Measurements from ENCODE around the gene TTC23. TPM values are rescaled to one million over a fixed set of nuclear protein-coding genes. Genes with fewer than 3 reads are reported as not detected.

Gene TTC23
- 2.6 and 2.8 TPM in 2 replicates for total RNA-seq (2014; rRNA removed; shearing (Covaris generic))
- 7.6 and 7.8 TPM in 2 replicates for total RNA-seq (2022)
- Bru-seq, nascent RNA: percentile 48 among the genes with signal in this experiment
- BruChase-seq, experiment 1, labeled RNA remaining after a 6-hour chase: percentile 39 among the genes with signal in this experiment
- percentile 39 among the genes with signal in this experiment for BruChase-seq, experiment 2, labeled RNA remaining after a 2-hour chase
- long read RNA-seq, partial matches to known transcripts: 1 of 3 reads
- long read RNA-seq, other reads (novel, unspliced or antisense): 1 of 3 reads

GRCh38 chr15:99249270-99249841, at the start of gene TTC23:
TTC23 (minus strand) TSS chr15:99249581; CDS start chr15:99228712, 20,869 bp downstream.
- CTCF ChIA-PET (ENCODE audit: unreplicated experiment): no interaction called here

GRCh38 chr15:99296386-99296785, 47.0 kb upstream of the TTC23 start:
- H3K4me1 ChIP-seq (ENCODE audit: insufficient read depth, low read length, poor library complexity, severe bottlenecking): no peaks in the 10 kb centered on the region
- no peak overlapping the region for H3K4me2 ChIP-seq (ENCODE audit: low read length)
- H3K9me3 ChIP-seq (ENCODE audit: low read length): no peaks in the 10 kb centered on the region
- H3K27ac ChIP-seq (ENCODE audit: low read depth, low read length, poor library complexity, severe bottlenecking): no peak overlapping the region
- H4K20me1 ChIP-seq (ENCODE audit: insufficient read depth, low read length): no peaks in the 10 kb centered on the region
- no peaks in the 10 kb centered on the region for H3K79me2 ChIP-seq (ENCODE audit: insufficient read depth, low read depth, low read length)
- TF ChIP-seq CTCF (conservative IDR thresholded peaks at IDR 0.05; ENCODE audit: low read length) (no peak), EZH2phosphoT487 (IDR thresholded peaks at IDR 0.05; ENCODE audit: borderline replicate concordance, low read depth, low read length) (no peak)
- ChIA-PET POLR2A (interaction anchor here (0.7 to 0.9 kb wide), 2 partner anchors 9 to 15 kb away, joined by 3 read pairs; no protein-coding TSS in a partner anchor), CTCF (ENCODE audit: unreplicated experiment) (no interaction called here)
- no peak overlapping the region for H2AFZ ChIP-seq (ENCODE audit: low read length)
- BruUV-seq (replicated peaks): no TSS peak
- H3K9me2 ChIP-seq (ENCODE audit: insufficient read depth, low read length): no peaks in the 10 kb centered on the region
- peaks cover 12% of the 10 kb centered on the region; the same call in 1 of the 2 replicates for H3K36me3 ChIP-seq (ENCODE audit: insufficient read depth, low read length)
- intact Hi-C loops (cut with micrococcal nuclease; ENCODE audit: unreplicated experiment): no loop called here
- no peak for DNase-seq (ENCODE audit: low spot score)
- H3K4me3 ChIP-seq (ENCODE audit: low read depth, low read length, poor library complexity, severe bottlenecking): no peak overlapping the region

More at GRCh38 chr15:99249270-99249841, at the start of gene TTC23:
- TF ChIP-seq CTCF (conservative IDR thresholded peaks at IDR 0.05; ENCODE audit: low read length) (no peak), EZH2phosphoT487 (IDR thresholded peaks at IDR 0.05; ENCODE audit: borderline replicate concordance, low read depth, low read length) (no peak)
- H2AFZ ChIP-seq (ENCODE audit: low read length): peak within 1 kb of the TSS; percentile 88
- H3K4me3 ChIP-seq (ENCODE audit: low read depth, low read length, poor library complexity, severe bottlenecking): peak within 1 kb of the TSS; percentile 97
- peak within 1 kb of the TSS; percentile 88 for H3K27ac ChIP-seq (ENCODE audit: low read depth, low read length, poor library complexity, severe bottlenecking)
- peak; percentile 20 for DNase-seq (ENCODE audit: low spot score)
- peaks cover 25% of the 10 kb centered on the region; the same call in 1 of the 2 replicates for H3K79me2 ChIP-seq (ENCODE audit: insufficient read depth, low read depth, low read length)
- H3K4me1 ChIP-seq (ENCODE audit: insufficient read depth, low read length, poor library complexity, severe bottlenecking): peaks cover 30% of the 10 kb centered on the region
- no peaks in the 10 kb centered on the region for H3K9me2 ChIP-seq (ENCODE audit: insufficient read depth, low read length)
- H3K4me2 ChIP-seq (ENCODE audit: low read length): peak within 1 kb of the TSS; percentile 95
- intact Hi-C loops (cut with micrococcal nuclease; ENCODE audit: unreplicated experiment): no loop called here
- no TSS peak for BruUV-seq (replicated peaks)
- no peaks in the 10 kb centered on the region for H4K20me1 ChIP-seq (ENCODE audit: insufficient read depth, low read length)
- POLR2A ChIA-PET: no interaction called here
- no peaks in the 10 kb centered on the region for H3K9me3 ChIP-seq (ENCODE audit: low read length)
- H3K36me3 ChIP-seq (ENCODE audit: insufficient read depth, low read length): no peaks in the 10 kb centered on the region

- no peaks in the 10 kb centered on the region for H3K79me2 ChIP-seq (ENCODE audit: insufficient read depth, low read depth, low read length)
- intact Hi-C loops (cut with micrococcal nuclease; ENCODE audit: unreplicated experiment): no loop called here
- no peak for DNase-seq (ENCODE audit: low spot score)
- H2AFZ ChIP-seq (ENCODE audit: low read length): no peak overlapping the region
- no peak for TF ChIP-seq CTCF (conservative IDR thresholded peaks at IDR 0.05; ENCODE audit: low read length)
- TF ChIP-seq EZH2phosphoT487 (IDR thresholded peaks at IDR 0.05; ENCODE audit: borderline replicate concordance, low read depth, low read length): no peak
- no peaks in the 10 kb centered on the region for H3K9me3 ChIP-seq (ENCODE audit: low read length)
- H3K4me2 ChIP-seq (ENCODE audit: low read length): no peak overlapping the region
- no peak overlapping the region for H3K4me3 ChIP-seq (ENCODE audit: low read depth, low read length, poor library complexity, severe bottlenecking)
- ChIA-PET POLR2A (interaction anchor here (0.9 kb wide), 1 partner anchor 8 kb away, joined by 3 read pairs; no protein-coding TSS in a partner anchor), CTCF (ENCODE audit: unreplicated experiment) (no interaction called here)
- H3K4me1 ChIP-seq (ENCODE audit: insufficient read depth, low read length, poor library complexity, severe bottlenecking): no peaks in the 10 kb centered on the region
- no peak overlapping the region for H3K27ac ChIP-seq (ENCODE audit: low read depth, low read length, poor library complexity, severe bottlenecking)
- H3K9me2 ChIP-seq (ENCODE audit: insufficient read depth, low read length): no peaks in the 10 kb centered on the region
- H4K20me1 ChIP-seq (ENCODE audit: insufficient read depth, low read length): no peaks in the 10 kb centered on the region
- H3K36me3 ChIP-seq (ENCODE audit: insufficient read depth, low read length): peaks cover 17% of the 10 kb centered on the region; the same call in 1 of the 2 replicates
- no TSS peak for BruUV-seq (replicated peaks)
These were observed 46.5 kb upstream of the TTC23 start for GRCh38 chr15:99295840-99296239.
